Rectal smooth muscle tissue (tissue), 1 donor: Measurements from ENCODE around the gene CHST12.

Experiments used
- H3K27ac ChIP-seq: one replicate; pipeline ENCODE4 v1.7.0; 2013; ENCODE audit warnings: low read depth, low read length, inconsistent platforms
- H3K27me3 ChIP-seq: one replicate; pipeline ENCODE4 v1.7.0; 2013; ENCODE audit warnings: low read length; ENCODE audit not compliant: control insufficient read depth, insufficient read depth
- H3K36me3 ChIP-seq: one replicate; pipeline ENCODE4 v1.7.0; 2013; ENCODE audit warnings: low read length; ENCODE audit not compliant: control insufficient read depth, insufficient read depth
- H3K4me1 ChIP-seq: one replicate; pipeline ENCODE4 v1.7.0; 2013; ENCODE audit warnings: low read length; ENCODE audit not compliant: control insufficient read depth, insufficient read depth
- H3K4me3 ChIP-seq: one replicate; pipeline ENCODE4 v1.7.0; 2013; ENCODE audit warnings: low read length
- H3K9ac ChIP-seq: one replicate; pipeline ENCODE4 v1.7.0; 2013; ENCODE audit warnings: low read length

CHST12 gene

DNA sequence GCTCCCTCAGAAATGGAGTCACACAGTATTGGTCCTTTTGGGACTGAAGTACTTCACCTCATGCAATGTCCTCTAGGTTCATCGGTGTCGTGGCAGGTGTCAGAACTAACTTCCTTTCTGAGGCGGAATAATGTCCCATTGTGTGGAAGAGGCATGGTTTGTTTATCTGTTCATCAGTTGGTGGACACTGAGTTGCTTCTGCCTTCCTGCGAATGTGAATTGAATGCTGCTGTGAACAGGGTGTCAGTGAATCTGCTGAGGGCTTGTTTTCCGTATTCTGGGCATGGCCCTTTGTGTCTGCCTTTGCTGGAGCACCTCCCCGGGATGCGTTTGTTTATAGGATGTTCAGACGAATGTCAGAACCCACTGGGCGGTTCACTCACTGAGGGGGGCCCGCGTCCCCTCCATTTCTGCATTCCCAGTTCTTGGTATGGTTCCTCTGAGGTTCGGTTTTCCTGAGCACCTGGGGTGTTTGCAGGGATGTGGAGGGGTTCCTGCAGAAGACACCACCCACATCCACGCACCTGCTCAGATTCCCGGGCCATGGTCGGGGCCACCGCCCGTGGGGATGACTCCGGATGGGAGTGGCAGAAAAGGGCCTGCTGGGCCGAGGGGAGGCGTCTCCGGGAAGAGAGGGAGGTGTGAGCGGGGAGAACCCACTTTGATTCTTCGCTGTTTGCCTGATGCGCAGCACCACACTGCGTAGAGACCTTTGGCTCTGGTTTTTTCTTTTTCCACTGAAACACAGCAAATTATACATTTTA lies 33.1 kb downstream of the CHST12 start:
- H3K27me3 ChIP-seq, result no peaks in the 10 kb centered on the region
- no peak overlapping the region for H3K27ac ChIP-seq
- no peak overlapping the region for H3K9ac ChIP-seq
- no peaks in the 10 kb centered on the region for H3K4me1 ChIP-seq
- H3K4me3 ChIP-seq, result no peak overlapping the region
- H3K36me3 ChIP-seq, result peaks cover 12% of the 10 kb centered on the region

GRCh38 chr7:2437136-2437535 lies 33.7 kb downstream of the CHST12 start:
- no peak overlapping the region for H3K27ac ChIP-seq
- no peak overlapping the region for H3K9ac ChIP-seq
- H3K4me1 ChIP-seq, result no peaks in the 10 kb centered on the region
- H3K4me3 ChIP-seq, result no peak overlapping the region
- peaks cover 12% of the 10 kb centered on the region for H3K36me3 ChIP-seq
- no peaks in the 10 kb centered on the region for H3K27me3 ChIP-seq

DNA sequence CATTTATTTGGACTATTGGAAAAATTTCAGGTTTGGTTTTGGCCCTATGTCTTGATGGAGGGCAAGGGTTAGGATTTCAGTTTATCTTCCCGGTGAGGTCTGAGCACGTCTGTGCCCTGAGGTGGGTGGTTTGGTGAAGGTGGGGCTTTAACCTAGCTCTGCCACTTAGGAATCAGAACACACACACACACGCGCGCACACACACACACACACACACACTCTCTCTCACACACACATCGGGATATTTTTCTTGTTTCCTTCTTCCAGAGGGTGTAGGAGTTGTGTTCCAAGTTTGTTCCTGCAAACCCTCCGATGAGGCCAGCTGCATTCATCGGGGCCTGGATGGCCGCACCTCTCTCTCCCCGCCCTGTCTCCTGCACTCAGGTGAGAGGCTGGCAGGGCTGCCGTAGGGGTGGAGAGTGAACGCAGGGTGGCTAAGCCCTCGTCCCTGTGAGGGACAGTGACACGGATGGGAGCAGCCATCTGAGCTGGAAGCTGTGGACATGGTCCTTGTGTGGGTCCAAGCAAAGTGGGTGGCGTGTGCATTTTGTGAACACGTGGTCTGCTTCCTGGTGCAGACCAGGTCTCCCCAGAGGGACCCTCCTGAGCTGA lies 34.2 kb downstream of the CHST12 start:
- H3K27me3 ChIP-seq, result no peaks in the 10 kb centered on the region
- H3K9ac ChIP-seq, result no peak overlapping the region
- H3K36me3 ChIP-seq, result peaks cover 11% of the 10 kb centered on the region
- no peak overlapping the region for H3K27ac ChIP-seq
- H3K4me1 ChIP-seq, result no peaks in the 10 kb centered on the region
- no peak overlapping the region for H3K4me3 ChIP-seq

DNA sequence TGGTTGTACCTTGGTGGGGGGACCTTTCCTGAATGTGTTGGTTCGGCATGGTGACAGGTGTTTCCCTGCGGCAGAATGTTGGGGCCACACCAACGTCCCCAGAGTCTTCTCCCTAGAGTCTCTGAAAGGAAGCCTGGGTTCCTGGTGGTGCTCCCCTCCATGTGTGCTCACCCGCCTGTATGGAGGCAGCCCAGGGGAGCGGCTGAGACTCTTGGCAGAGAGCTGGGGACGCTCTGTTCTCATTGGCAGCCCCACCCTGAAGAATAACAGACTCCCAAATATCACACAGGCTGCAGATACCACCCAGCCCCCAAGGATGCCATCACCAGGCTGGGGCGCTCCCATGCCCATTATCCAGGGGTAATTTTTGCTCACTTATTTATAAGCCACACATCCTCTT lies 34.8 kb downstream of the CHST12 start:
- Histone ChIP-seq H3K4me3 (no peak overlapping the region), H3K36me3 (peaks cover 6% of the 10 kb centered on the region), H3K4me1 (no peaks in the 10 kb centered on the region), H3K27me3 (no peaks in the 10 kb centered on the region), H3K9ac (no peak overlapping the region), H3K27ac (no peak overlapping the region)

GRCh38 chr7:2438775-2439174 lies 35.4 kb downstream of the CHST12 start:
- H3K4me1 ChIP-seq, result no peaks in the 10 kb centered on the region
- H3K9ac ChIP-seq, result no peak overlapping the region
- H3K36me3 ChIP-seq, result peaks cover 4% of the 10 kb centered on the region
- H3K27me3 ChIP-seq, result no peaks in the 10 kb centered on the region
- no peak overlapping the region for H3K4me3 ChIP-seq
- no peak overlapping the region for H3K27ac ChIP-seq

DNA sequence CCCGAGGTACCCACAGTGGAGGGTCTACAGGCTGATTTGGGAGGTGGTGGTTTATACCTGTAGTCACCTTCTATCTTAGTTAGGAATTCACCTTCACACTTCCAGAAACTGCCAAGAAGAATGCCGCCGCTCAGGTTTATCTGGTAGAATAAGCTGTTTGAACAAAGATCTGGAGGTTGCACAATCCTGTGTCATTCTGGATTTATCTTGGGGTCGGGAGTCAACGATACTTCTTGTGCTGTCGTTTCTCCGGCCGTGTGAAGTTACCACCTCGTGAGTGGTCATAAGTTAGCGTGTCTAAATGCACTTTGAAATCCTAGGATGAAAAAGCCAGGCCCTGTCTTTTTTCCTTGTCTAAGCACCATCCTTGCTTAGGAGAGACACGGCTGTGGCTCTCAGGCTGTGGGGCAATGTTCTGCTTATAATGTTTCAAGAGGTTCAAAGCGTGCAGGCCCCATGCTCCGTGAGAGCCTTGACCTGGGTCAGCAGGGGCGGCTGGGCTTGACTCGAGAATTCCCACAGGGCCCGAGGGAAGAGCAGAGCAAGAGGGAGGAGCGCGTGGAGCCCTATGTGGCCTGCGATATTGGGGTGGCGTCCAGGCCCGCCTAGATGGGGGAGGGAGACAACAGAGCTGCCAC lies 37.3 kb downstream of the CHST12 start:
- no peak overlapping the region for H3K27ac ChIP-seq
- H3K27me3 ChIP-seq, result no peaks in the 10 kb centered on the region
- no peak overlapping the region for H3K4me3 ChIP-seq
- H3K36me3 ChIP-seq, result peaks cover 4% of the 10 kb centered on the region
- H3K4me1 ChIP-seq, result no peaks in the 10 kb centered on the region
- no peak overlapping the region for H3K9ac ChIP-seq

DNA sequence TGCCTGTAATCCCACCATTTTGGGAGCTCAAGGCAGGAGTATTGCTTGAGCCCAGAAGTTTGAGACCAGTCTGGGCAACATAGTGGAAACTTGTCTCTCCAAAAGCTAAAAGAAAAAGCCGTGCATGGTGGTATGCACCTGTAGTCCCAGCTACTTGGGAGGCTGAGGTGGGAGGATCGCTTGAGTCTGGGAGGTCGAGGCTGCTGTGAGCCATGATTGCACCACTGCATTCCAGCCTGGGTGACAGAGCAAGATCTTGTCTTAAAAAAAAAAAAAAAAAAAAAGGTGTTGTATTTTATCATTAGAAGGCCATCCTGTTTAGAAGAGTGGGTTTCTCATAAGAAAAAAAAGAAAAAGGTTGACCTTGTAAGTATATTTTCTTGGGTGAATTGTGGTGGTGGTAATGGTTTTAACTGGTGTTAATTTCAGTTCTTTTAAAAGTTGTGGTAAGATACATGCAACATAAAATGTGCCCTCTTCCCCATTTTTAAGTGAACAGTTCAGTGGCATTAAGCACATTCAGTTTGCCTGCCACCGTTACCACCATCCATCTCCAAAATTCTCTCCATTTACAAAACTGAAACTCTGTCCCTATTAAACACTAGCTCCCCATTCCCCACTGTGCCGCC lies 38.1 kb downstream of the CHST12 start:
- Histone ChIP-seq H3K4me3 (no peak overlapping the region), H3K36me3 (peaks cover 2% of the 10 kb centered on the region), H3K27ac (no peak overlapping the region), H3K27me3 (no peaks in the 10 kb centered on the region), H3K9ac (no peak overlapping the region), H3K4me1 (no peaks in the 10 kb centered on the region)

GRCh38 chr7:2443491-2443890 lies 40.1 kb downstream of the CHST12 start:
- Histone ChIP-seq H3K4me1 (no peaks in the 10 kb centered on the region), H3K27me3 (no peaks in the 10 kb centered on the region), H3K9ac (no peak overlapping the region), H3K36me3 (no peaks in the 10 kb centered on the region), H3K4me3 (no peak overlapping the region), H3K27ac (no peak overlapping the region)

GRCh38 chr7:2444476-2444875 lies 41.1 kb downstream of the CHST12 start:
- H3K27ac ChIP-seq, result no peak overlapping the region
- no peaks in the 10 kb centered on the region for H3K27me3 ChIP-seq
- no peak overlapping the region for H3K4me3 ChIP-seq
- H3K9ac ChIP-seq, result no peak overlapping the region
- H3K4me1 ChIP-seq, result no peaks in the 10 kb centered on the region
- no peaks in the 10 kb centered on the region for H3K36me3 ChIP-seq

GRCh38 chr7:2445047-2445446 lies 41.6 kb downstream of the CHST12 start:
- H3K4me3 ChIP-seq, result no peak overlapping the region
- H3K9ac ChIP-seq, result no peak overlapping the region
- no peaks in the 10 kb centered on the region for H3K27me3 ChIP-seq
- no peaks in the 10 kb centered on the region for H3K36me3 ChIP-seq
- H3K4me1 ChIP-seq, result no peaks in the 10 kb centered on the region
- H3K27ac ChIP-seq, result no peak overlapping the region

GRCh38 chr7:2445898-2446555 lies 42.6 kb downstream of the CHST12 start:
- no peaks in the 10 kb centered on the region for H3K4me1 ChIP-seq
- H3K4me3 ChIP-seq, result no peak overlapping the region
- H3K36me3 ChIP-seq, result no peaks in the 10 kb centered on the region
- H3K9ac ChIP-seq, result no peak overlapping the region
- no peak overlapping the region for H3K27ac ChIP-seq
- no peaks in the 10 kb centered on the region for H3K27me3 ChIP-seq

DNA sequence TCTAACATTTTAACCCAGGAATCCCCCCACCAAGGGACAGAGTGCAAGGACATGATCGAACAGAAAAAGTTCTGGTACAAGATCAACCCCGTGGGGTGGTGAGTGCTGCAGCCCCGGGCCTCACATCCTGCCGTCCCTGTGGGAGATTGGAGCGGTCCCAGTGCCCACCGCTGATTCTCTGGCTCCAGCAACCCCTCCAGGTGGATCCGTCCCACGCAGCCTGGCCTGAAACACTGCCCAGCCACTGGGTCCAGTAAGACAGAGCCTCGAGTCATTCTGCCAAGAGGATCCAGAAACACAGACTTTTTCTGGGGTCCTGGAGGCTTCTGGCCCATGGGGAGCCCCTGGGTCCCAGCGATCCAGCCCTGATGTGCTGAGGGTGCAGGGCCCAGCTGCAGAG lies 43.3 kb downstream of the CHST12 start:
- Histone ChIP-seq H3K4me3 (no peak overlapping the region), H3K27ac (no peak overlapping the region), H3K4me1 (peaks cover 1% of the 10 kb centered on the region), H3K36me3 (no peaks in the 10 kb centered on the region), H3K9ac (no peak overlapping the region), H3K27me3 (no peaks in the 10 kb centered on the region)
